Stimulated activated naive CD8-positive, alpha-beta T cell treated with anti-CD3 and anti-CD28 coated beads, Interleukin-15, Interleukin-2, amounts not matched to agents 100 ng/mL and 50 ng/mL, for 24 hours (primary cell): ENCODE measurements around the gene GCLC.

Source experiments
- H3K27ac Mint-ChIP-seq: one replicate; pipeline ENCODE4 v1.8.0; 2021; ENCODE audit warnings: mild to moderate bottlenecking, mixed read lengths
- H3K27me3 Mint-ChIP-seq: one replicate; pipeline ENCODE4 v1.8.0; 2021; ENCODE audit warnings: mixed read lengths
- H3K36me3 Mint-ChIP-seq: one replicate; pipeline ENCODE4 v1.8.0; 2021; ENCODE audit warnings: low read depth, mixed read lengths
- H3K4me1 Mint-ChIP-seq: one replicate; pipeline ENCODE4 v1.8.0; 2021; ENCODE audit warnings: low read depth, mixed read lengths
- H3K4me3 Mint-ChIP-seq: one replicate; pipeline ENCODE4 v1.8.0; 2021; ENCODE audit warnings: mild to moderate bottlenecking, mixed read lengths
- H3K9me3 Mint-ChIP-seq: one replicate; pipeline ENCODE4 v1.8.0; 2021; ENCODE audit warnings: mixed read lengths

The GCLC gene

DNA sequence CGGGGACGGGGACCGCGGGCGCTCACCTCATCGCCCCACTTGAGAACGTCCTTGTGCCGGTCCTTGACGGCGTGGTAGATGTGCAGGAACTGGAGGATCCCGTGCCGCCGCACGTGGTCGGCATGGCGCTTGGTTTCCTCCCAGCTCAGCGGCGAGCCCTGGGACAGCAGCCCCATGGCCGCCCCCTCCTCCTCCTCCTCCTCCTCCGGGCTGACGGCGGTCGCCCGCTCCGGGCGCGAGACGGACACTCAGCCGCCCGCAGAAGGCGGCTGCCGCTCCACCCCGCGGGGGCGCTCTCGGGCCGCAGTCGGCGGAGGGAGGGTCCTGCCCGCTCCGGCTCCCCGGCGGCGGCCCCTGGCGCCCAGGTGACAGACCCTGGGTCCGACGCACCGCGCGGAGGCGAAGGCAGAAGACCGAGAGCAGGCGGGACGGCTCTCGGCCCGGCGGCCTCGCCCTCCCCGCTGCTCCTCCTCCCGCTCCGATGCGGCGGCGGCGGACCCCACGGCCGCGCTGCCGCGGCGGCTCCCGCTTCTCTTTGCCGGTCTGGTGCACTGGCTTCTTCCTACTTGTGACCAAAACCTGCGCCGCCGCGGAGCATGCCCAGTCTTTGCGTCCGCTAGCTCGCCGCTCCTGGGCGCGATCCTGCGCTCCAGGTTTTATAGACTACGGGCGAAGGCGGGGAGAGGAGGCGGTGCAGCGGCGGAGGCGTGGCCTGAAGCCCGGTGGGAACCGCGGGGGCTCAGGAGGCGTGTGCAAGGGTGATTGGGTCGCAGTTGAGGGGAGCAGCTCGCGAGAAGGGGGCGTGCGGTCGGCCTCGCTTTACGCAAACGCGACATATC, at the start of gene GCLC:
Gene GCLC (minus strand): TSS at position 632 of the 839 bp plus-strand sequence. CDS start 456 bp downstream, at position 176.
- peaks cover 7% of the 10 kb centered on the region for H3K36me3 Mint-ChIP-seq
- no peaks in the 10 kb centered on the region for H3K9me3 Mint-ChIP-seq
- H3K4me1 Mint-ChIP-seq: peaks cover 62% of the 10 kb centered on the region
- H3K4me3 Mint-ChIP-seq: peak within 1 kb of the TSS; percentile 98
- H3K27ac Mint-ChIP-seq: peak within 1 kb of the TSS; percentile 91
- no peaks in the 10 kb centered on the region for H3K27me3 Mint-ChIP-seq

DNA sequence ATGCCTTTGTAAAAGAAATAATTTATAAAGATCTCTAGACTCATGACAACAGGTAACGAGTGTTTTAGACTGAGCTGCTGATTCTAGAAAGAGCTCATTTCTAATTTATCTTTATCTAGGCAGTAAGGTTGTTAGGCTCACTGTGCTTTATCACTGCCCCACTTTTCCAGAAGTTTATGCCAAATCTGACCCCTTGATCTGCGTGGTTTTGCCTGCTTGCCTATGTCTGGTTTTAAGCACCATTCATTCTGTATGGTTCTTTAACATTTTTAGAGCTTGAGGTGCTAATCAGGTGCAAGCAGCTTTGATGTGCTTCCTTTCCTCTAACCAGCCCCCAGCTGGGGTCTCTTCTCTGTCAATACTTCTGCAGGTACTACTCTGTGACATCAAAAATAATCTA, 49.7 kb upstream of the GCLC start:
- H3K4me1 Mint-ChIP-seq: peaks cover 7% of the 10 kb centered on the region
- no peaks in the 10 kb centered on the region for H3K36me3 Mint-ChIP-seq
- H3K9me3 Mint-ChIP-seq: no peaks in the 10 kb centered on the region
- H3K27me3 Mint-ChIP-seq: peaks cover 4% of the 10 kb centered on the region
- no peak overlapping the region for H3K27ac Mint-ChIP-seq
- no peak overlapping the region for H3K4me3 Mint-ChIP-seq

DNA sequence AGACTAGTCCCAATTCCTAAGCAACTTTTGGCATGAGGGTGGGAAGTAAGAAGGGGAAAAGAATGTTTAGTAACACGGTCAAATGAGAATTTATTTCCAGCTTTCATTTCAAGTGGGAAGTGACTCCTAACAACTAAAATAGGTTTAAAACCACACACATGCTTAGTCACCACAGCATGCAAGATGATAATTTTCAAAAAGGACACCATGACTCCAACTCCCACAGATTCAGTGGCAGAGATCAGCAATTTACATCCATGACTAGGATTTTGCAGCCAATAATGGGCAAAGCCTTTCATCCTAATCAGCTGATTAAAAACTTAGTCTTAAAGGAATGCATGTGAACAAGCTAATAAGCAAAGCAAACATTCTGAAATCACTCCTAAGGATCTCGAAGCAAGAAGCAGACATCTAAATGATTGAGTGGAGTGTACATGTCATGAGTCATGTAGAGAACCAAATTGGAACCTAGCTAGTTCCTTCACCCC, 48.1 kb upstream of the GCLC start:
- Mint-ChIP-seq H3K36me3 (no peaks in the 10 kb centered on the region), H3K4me1 (peaks cover 7% of the 10 kb centered on the region), H3K27me3 (peaks cover 7% of the 10 kb centered on the region), H3K27ac (no peak overlapping the region), H3K4me3 (no peak overlapping the region), H3K9me3 (no peaks in the 10 kb centered on the region)

DNA sequence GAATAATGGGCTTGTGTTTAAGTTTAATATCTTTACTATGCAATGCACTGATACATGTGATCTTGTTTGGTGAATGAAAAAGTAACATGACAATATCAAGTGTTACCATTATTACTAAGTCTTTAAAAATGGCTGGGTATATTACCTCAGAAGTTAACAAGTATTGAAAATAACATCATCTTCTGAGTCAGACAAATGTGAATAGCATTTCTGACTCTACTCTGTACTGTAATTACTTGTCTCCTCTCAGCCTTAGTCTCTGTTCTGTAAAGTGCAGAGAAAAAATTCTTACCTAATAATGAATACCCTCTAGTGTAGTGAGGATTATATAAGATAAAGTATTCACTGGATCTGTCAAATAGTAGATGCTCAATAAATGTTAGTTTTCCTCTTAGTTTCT, 47.0 kb upstream of the GCLC start:
- Mint-ChIP-seq H3K36me3 (no peaks in the 10 kb centered on the region), H3K27me3 (peaks cover 7% of the 10 kb centered on the region), H3K4me1 (peaks cover 11% of the 10 kb centered on the region)

DNA sequence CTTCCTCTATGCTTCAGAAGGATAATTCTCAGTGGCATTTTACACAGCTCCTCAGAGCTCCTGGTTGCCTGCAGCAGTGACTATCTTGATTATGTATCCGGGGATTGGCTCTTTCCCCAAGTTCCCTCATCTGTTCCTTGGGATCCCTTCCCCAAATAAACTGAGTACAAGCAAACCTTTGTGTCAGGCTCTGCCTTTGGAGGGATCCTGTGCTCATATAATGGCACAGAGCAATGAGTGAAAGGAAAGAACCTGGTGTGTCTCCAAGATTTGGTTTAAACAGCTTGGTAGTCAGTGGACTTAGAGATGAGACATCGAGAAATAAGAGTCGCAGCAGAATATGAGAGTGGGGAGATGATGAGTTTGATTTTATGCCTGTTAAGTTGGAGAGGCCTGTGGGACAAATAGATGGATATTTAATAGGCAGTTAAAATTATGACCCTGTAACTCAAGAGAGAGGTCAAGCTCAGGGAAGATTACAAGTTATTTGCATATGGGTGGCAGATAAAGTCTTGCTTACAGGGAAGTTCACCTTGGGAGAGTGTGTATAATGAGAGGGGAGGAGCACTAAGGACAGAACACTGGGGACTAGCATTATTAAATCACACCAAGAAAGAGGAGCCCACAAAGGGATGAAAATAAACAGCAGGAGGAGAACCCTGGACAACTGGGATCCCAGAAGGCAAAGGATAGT, 44.1 kb upstream of the GCLC start:
- H3K27ac Mint-ChIP-seq: no peak overlapping the region
- peaks cover 15% of the 10 kb centered on the region for H3K4me1 Mint-ChIP-seq
- no peak overlapping the region for H3K4me3 Mint-ChIP-seq
- no peaks in the 10 kb centered on the region for H3K36me3 Mint-ChIP-seq
- peaks cover 3% of the 10 kb centered on the region for H3K27me3 Mint-ChIP-seq
- no peaks in the 10 kb centered on the region for H3K9me3 Mint-ChIP-seq

More for the DNA sequence above, 47.0 kb upstream of the GCLC start:
- no peak overlapping the region for H3K4me3 Mint-ChIP-seq
- no peak overlapping the region for H3K27ac Mint-ChIP-seq
- H3K9me3 Mint-ChIP-seq: no peaks in the 10 kb centered on the region

DNA sequence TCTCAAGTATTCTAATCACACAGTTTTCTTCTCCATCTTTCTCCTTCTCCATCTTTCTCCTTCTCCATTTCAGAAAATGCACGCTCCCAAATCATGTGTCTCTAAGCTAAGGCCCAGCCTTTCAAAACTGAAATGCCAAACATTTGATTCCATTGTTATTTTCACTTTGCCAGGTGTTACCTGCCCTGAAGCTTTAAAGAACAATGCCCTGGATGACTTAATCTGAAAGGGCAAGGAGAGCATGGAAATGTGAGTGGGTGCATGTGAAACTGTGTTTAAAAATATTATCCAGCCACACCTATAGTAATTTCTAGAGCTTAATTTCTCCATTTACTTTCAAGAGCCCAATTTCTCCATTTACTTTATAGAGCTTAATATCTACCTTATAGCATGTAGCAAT, 42.4 kb upstream of the GCLC start:
- H3K27me3 Mint-ChIP-seq: peaks cover 3% of the 10 kb centered on the region
- H3K9me3 Mint-ChIP-seq: no peaks in the 10 kb centered on the region
- H3K36me3 Mint-ChIP-seq: no peaks in the 10 kb centered on the region
- no peak overlapping the region for H3K4me3 Mint-ChIP-seq
- H3K27ac Mint-ChIP-seq: no peak overlapping the region
- peaks cover 8% of the 10 kb centered on the region for H3K4me1 Mint-ChIP-seq

DNA sequence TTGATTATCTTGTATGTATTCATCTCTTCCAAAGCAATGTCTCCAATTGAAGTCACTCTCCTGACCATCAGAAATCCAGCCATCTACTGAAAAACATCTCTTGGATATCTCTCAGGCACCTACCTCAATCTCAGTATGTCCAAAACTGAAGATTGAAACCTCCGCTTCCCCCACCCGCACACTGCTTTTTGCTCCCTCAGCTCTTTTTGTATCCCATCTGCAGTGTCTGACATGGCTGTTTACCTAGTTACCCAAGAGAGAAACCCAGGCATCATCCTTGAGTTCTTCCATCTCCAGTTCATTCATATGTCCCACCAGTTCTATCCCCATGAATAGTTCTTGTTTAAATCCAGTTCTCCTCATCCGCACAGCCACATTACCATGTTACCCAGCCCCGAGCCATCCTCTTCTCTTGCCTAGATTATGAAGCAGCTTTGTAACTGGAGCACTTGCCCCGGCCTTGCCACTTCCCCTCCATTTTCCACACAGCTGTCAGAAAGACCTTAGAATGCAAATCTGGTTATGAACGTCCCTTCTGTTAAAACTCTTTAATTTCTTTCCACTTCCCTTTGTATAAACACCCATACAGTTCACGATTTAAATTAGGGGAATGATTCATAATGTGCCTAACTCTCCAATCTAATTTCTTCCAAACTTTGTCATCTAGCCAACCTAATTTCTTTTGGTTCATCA, 40.5 kb upstream of the GCLC start:
- no peak overlapping the region for H3K27ac Mint-ChIP-seq
- H3K36me3 Mint-ChIP-seq: no peaks in the 10 kb centered on the region
- peaks cover 8% of the 10 kb centered on the region for H3K4me1 Mint-ChIP-seq
- H3K9me3 Mint-ChIP-seq: no peaks in the 10 kb centered on the region
- H3K27me3 Mint-ChIP-seq: peaks cover 3% of the 10 kb centered on the region
- H3K4me3 Mint-ChIP-seq: no peak overlapping the region

DNA sequence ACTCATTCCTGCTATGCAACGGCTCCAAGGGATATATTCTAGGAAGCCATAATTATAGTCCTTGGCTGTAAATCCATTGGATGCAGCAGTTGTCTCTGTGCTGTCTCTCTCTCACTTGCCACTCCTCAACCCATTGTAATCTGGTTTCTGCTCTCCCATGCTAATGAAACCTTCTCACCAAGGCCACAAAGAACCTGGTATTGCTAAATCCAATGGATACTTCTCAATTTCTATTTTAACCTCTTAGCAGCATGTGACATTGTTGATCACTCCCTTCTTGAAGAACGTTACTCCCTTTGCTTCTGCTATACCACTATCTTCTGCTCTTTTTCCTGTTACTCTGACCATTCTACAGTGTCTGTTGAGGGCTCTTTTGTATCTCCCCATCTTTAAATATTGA, 39.8 kb upstream of the GCLC start:
- Mint-ChIP-seq H3K4me3 (no peak overlapping the region), H3K4me1 (peaks cover 8% of the 10 kb centered on the region), H3K9me3 (no peaks in the 10 kb centered on the region), H3K36me3 (no peaks in the 10 kb centered on the region), H3K27me3 (peaks cover 3% of the 10 kb centered on the region), H3K27ac (no peak overlapping the region)

DNA sequence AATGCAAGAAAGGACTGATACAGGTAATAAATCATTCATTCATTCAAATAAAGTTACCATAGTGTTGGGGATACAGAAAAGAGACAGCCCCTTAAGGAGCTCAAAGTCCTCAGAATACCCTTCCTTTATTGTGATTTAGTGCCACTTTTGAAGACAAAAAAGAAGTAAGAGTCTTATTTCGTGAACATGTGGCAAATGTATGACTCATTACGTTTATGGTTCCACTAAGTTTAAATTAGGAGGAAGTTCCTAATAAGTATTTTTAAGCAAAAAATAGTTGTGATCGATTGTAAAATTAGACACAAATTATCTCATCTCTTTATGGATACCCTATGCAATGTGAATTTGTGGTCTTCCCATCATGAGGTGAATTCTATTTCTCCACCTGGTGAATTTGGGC, 38.5 kb upstream of the GCLC start:
- H3K4me1 Mint-ChIP-seq: peaks cover 8% of the 10 kb centered on the region
- no peak overlapping the region for H3K4me3 Mint-ChIP-seq
- H3K27me3 Mint-ChIP-seq: no peaks in the 10 kb centered on the region
- H3K36me3 Mint-ChIP-seq: no peaks in the 10 kb centered on the region
- H3K9me3 Mint-ChIP-seq: no peaks in the 10 kb centered on the region
- no peak overlapping the region for H3K27ac Mint-ChIP-seq

DNA sequence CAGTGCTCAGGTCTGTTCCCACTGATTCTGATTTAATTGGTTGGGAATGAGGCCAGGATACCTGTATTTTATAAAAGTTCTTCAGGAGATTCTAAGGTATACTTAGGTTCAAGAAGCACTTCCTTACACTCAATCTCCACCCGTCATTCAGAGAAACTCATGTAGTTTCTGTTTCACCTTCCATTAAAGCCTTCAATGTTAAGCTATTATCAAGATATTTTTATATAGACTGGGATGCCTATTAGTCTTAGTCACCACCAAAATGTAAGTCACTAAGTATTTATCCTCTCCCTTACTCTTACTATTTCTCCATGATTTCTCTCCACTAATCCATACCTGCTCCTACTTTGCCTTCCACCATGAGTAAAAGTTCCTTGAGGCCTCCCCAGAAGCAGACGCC, 38.1 kb upstream of the GCLC start:
- Mint-ChIP-seq H3K9me3 (no peaks in the 10 kb centered on the region), H3K4me3 (no peak overlapping the region)

DNA sequence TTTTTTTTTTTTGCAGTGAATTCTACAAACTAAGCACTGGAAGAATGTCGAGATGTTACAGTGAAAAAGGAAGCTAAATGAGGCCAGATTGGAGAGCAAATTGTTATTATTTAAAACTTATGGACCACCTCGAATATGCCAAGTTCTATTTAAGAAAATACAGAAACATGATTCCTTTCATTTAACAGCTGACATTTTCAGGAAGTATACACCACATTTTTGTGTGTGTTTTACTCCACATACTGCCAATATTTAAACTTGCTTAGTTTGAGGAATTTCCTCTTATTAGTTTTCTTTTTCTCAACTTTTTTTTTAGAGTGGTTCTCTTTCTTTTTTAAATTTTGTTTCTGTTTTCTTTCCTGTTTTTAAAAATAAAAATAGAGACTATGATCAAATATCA, 37.0 kb upstream of the GCLC start:
- H3K27me3 Mint-ChIP-seq: no peaks in the 10 kb centered on the region
- no peak overlapping the region for H3K4me3 Mint-ChIP-seq
- H3K9me3 Mint-ChIP-seq: no peaks in the 10 kb centered on the region
- no peaks in the 10 kb centered on the region for H3K36me3 Mint-ChIP-seq
- peaks cover 4% of the 10 kb centered on the region for H3K4me1 Mint-ChIP-seq
- no peak overlapping the region for H3K27ac Mint-ChIP-seq

More for the DNA sequence above, 38.1 kb upstream of the GCLC start:
- Mint-ChIP-seq H3K27ac (no peak overlapping the region), H3K4me1 (peaks cover 8% of the 10 kb centered on the region), H3K36me3 (no peaks in the 10 kb centered on the region), H3K27me3 (no peaks in the 10 kb centered on the region)

DNA sequence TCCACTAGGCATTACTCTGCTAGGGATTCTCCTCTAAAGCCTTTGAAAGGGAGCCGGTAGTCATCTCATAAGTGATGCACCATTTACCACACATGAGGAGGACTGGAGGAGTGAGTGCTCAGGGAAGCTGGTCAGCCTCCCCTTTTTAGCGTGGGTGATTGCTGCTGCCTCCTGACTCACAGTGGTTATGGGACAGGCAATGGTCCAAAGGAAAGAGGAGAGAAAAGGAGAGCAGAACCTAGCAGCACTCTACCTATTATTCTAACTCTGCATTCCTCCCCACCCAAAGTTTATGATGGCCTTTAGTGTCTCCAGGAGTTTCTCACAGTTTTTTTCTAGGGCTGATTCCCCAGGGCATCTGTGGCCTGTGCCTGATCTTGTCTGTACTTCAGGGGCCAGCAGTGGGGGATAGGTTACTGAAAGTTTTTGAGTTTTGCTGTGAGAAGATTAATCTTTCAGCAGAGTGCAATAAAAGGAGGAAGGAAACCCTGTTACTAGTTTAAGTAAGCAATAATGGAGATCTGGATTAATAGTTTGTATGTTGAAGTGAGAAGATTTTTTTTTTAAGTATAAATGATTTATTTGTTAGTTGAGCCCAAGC, 36.4 kb upstream of the GCLC start:
- Mint-ChIP-seq H3K9me3 (no peaks in the 10 kb centered on the region), H3K27me3 (no peaks in the 10 kb centered on the region), H3K4me3 (no peak overlapping the region), H3K4me1 (peaks cover 4% of the 10 kb centered on the region), H3K36me3 (no peaks in the 10 kb centered on the region), H3K27ac (no peak overlapping the region)

DNA sequence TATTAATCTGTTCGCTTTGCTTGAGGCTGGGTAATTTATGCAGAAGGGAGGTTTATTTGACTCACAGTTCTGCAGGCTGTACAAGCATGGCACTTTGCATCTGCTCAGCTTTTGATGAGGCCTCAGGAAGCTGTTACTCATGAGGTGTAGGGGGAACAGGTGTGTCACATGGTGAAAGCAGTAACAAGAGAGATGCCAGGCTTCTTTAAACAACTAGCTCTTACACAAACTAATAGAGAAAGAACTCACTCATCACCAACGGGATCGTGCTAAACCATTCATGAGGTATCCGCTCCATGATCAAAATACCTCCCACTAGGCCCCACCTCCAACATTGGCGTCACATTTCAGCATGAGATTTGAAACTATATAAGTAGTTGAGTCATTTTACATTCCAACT, 34.4 kb upstream of the GCLC start:
- no peaks in the 10 kb centered on the region for H3K4me1 Mint-ChIP-seq
- H3K27me3 Mint-ChIP-seq: no peaks in the 10 kb centered on the region
- no peaks in the 10 kb centered on the region for H3K36me3 Mint-ChIP-seq
- H3K27ac Mint-ChIP-seq: no peak overlapping the region
- H3K9me3 Mint-ChIP-seq: no peaks in the 10 kb centered on the region
- no peak overlapping the region for H3K4me3 Mint-ChIP-seq

DNA sequence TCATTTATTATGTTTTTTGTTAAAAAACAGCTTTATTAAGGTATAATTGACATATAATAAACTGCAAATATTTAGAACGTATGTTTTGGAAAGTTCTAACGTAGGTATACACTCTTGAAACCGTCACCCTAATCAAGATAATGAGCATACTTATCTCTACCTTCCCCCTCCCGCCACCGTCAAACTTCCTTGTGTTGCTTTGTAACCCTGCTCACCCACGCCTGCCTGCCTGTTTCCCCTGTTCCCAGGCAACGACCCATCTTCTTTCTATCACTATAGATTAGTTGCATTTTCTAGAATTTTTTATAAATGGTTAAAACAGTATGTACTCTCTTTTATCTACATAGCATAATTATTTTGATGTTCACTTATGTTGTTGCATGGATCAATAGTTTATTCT, 33.5 kb upstream of the GCLC start:
- Mint-ChIP-seq H3K4me3 (no peak overlapping the region), H3K9me3 (no peaks in the 10 kb centered on the region), H3K4me1 (no peaks in the 10 kb centered on the region), H3K36me3 (no peaks in the 10 kb centered on the region), H3K27me3 (no peaks in the 10 kb centered on the region), H3K27ac (no peak overlapping the region)

DNA sequence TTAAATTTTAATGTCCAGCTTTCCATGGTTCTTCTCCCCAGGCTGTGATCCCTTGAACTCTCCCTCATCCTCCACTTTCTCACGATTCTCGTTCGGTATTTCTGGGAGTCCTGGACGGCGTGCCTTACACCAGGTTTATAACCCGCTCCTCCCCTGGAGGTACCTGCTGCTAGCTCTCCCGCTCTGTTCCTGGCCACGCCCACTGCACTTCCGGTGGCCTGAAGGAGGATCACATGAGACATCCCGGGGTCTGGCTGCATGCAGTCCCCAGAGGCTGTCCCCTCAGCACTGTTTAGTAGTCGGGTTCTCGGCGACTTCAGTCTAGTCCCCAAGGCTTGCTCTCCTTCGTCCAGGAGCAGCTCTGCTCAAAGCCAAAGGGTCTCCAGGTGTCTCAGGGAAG, 28.4 kb upstream of the GCLC start:
- no peak overlapping the region for H3K27ac Mint-ChIP-seq
- H3K36me3 Mint-ChIP-seq: no peaks in the 10 kb centered on the region
- no peaks in the 10 kb centered on the region for H3K27me3 Mint-ChIP-seq
- H3K4me1 Mint-ChIP-seq: no peaks in the 10 kb centered on the region
- no peaks in the 10 kb centered on the region for H3K9me3 Mint-ChIP-seq
- no peak overlapping the region for H3K4me3 Mint-ChIP-seq
